ENCODE results near the gene IGLL1.
A peak's percentile ranks its signal among the peaks of the same experiment; 100 is the strongest.
"Not testable (repeated sequence)": the region's sequence is repeated elsewhere in the genome, so short reads cannot be mapped to it uniquely, and the experiment has no call there.

The IGLL1 gene

DNA sequence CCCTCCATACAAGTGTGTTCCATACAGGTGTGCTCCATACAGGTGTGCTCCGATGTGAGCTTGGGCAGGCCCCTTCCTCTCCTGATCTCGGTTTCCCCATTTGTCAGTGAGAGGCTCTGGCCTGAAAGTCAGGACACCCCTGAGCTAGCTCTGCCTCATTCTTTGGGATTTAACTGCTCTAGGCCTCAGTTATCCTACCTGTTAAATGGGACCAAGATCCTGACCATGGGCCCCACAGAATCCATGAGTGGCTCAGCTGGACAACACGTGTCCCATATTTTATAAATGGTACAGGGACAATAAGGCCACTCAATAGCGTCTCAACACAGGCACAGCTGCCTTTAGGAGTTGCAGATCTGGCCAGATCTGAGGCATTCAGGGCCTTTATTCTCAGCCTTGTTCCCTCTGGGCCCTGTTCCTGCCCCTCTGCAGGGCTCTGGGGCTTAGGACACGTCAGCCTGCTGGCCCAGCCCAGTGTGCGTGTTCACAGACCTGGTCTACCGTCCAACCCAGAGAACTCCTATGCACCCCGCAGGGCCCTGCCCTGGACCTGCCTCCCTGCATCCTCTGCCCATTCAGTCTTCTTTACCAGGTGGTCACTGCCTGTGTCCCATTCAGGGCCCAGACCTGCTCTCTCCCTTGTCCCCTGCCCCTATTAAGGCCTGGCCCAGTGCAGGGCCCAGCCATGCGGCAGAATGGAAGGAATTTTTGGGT, 18.9 kb upstream of the IGLL1 start:
- no peak for DNase-seq
- Histone ChIP-seq H2BK120ac (ENCODE audit: low read depth, low read length) (no peak overlapping the region), H2AK5ac (ENCODE audit: low read length, severe bottlenecking) (no peak overlapping the region), H2BK5ac (ENCODE audit: low read depth, low read length, poor library complexity, severe bottlenecking) (no peak overlapping the region), H4K91ac (ENCODE audit: low read length) (peak overlapping the region; percentile 15), H3K18ac (ENCODE audit: low read depth in 1 of 2, low read length in 2 of 2) (no peak overlapping the region), H3K9ac (ENCODE audit: low read length) (no peak overlapping the region), H3K4me3 (ENCODE audit: insufficient read depth in 1 of 2, low read depth in 1 of 2, low read length in 2 of 2) (no peak overlapping the region), H2BK15ac (ENCODE audit: low read depth, poor library complexity, severe bottlenecking) (no peak overlapping the region), H3K14ac (ENCODE audit: low read length in 2 of 2) (no peak overlapping the region), H3K27ac (ENCODE audit: low read length, poor library complexity, severe bottlenecking) (no peak overlapping the region), H3K79me1 (replicated peaks; ENCODE audit: low read length, poor library complexity, severe bottlenecking) (no peaks in the 10 kb centered on the region), H3K36me3 (ENCODE audit: control insufficient read depth in 1 of 2, insufficient read depth in 2 of 2, low read depth in 1 of 2, low read length in 2 of 2) (no peaks in the 10 kb centered on the region), H2AFZ (ENCODE audit: low read depth, low read length) (no peak overlapping the region), H3K4me1 (ENCODE audit: control insufficient read depth, insufficient read depth, low read depth, low read length) (no peaks in the 10 kb centered on the region), H3K27me3 (ENCODE audit: control insufficient read depth in 1 of 2, insufficient read depth in 1 of 2, low read length in 2 of 2) (peaks cover 15 to 21% of the 10 kb centered on the region in 2 experiments), H2BK12ac (ENCODE audit: low read length in 2 of 2) (no peak overlapping the region), H3K4ac (ENCODE audit: low read depth in 1 of 2, low read length in 2 of 2) (no peak overlapping the region), H3K4me2 (ENCODE audit: low read length, poor library complexity, severe bottlenecking) (no peak overlapping the region), H3K9me3 (ENCODE audit: control insufficient read depth, low read length) (no peaks in the 10 kb centered on the region), H4K8ac (ENCODE audit: low read length) (no peak overlapping the region), H3K23ac (ENCODE audit: low read length in 2 of 2) (no peak overlapping the region)
- WGBS, result 88% methylated on average over 8 of the region's 9 CpGs

DNA sequence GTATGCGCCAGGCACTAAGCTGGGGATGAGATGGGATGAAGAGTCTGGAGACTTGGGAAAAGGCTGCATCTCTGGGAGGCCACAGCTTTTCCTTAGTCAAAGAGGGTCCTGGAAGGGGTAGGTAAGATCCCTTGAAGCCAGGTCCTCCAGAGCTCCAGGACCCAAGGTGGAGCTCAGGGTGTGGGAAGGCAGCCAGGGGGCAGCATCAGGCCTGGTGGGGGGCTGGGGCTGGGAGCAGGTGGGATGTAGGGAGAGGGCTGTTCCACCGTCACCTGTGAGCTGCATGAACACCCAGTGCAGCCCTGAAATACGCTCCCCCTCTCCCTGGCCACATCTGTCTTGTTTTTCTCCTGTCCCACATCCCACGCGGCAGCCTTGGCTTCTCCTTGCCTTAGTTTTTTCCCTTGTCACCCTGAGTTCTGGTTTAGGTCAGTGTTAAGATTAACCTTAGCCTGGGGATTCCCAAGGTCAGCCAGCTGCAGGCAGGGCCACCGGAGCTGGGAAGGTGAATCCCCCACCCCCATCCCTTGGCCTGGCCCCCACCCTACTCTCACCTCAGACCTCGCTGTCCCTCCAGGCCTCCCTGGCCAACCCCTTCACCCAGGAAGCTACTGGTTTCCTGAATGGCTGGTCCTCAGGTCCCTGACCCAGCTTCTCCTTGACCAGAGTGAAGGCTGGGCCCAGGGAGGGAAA, 17.6 kb upstream of the IGLL1 start:
- not testable (repeated sequence) for H3K4me3 ChIP-seq (ENCODE audit: insufficient read depth in 1 of 2, low read depth in 1 of 2, low read length in 2 of 2); H3K36me3 ChIP-seq (ENCODE audit: control insufficient read depth in 1 of 2, insufficient read depth in 2 of 2, low read depth in 1 of 2, low read length in 2 of 2); H3K23ac ChIP-seq (ENCODE audit: low read length in 2 of 2); H2BK5ac ChIP-seq (ENCODE audit: low read depth, low read length, poor library complexity, severe bottlenecking); H3K9ac ChIP-seq (ENCODE audit: low read length); H3K79me1 ChIP-seq (replicated peaks; ENCODE audit: low read length, poor library complexity, severe bottlenecking); H3K4ac ChIP-seq (ENCODE audit: low read depth in 1 of 2, low read length in 2 of 2); H2AFZ ChIP-seq (ENCODE audit: low read depth, low read length); H4K8ac ChIP-seq (ENCODE audit: low read length); H3K27ac ChIP-seq (ENCODE audit: low read length, poor library complexity, severe bottlenecking); H2BK120ac ChIP-seq (ENCODE audit: low read depth, low read length); H2AK5ac ChIP-seq (ENCODE audit: low read length, severe bottlenecking); H2BK15ac ChIP-seq (ENCODE audit: low read depth, poor library complexity, severe bottlenecking); H3K9me3 ChIP-seq (ENCODE audit: control insufficient read depth, low read length); H3K4me2 ChIP-seq (ENCODE audit: low read length, poor library complexity, severe bottlenecking); H3K4me1 ChIP-seq (ENCODE audit: control insufficient read depth, insufficient read depth, low read depth, low read length); H3K18ac ChIP-seq (ENCODE audit: low read depth in 1 of 2, low read length in 2 of 2); H4K91ac ChIP-seq (ENCODE audit: low read length); DNase-seq; H2BK12ac ChIP-seq (ENCODE audit: low read length in 2 of 2); H3K14ac ChIP-seq (ENCODE audit: low read length in 2 of 2)
- WGBS, result 100% methylated on average over 1 of the region's 7 CpGs
- peaks cover 6 to 14% of the 10 kb centered on the region in 2 experiments for H3K27me3 ChIP-seq (ENCODE audit: control insufficient read depth in 1 of 2, insufficient read depth in 1 of 2, low read length in 2 of 2)

DNA sequence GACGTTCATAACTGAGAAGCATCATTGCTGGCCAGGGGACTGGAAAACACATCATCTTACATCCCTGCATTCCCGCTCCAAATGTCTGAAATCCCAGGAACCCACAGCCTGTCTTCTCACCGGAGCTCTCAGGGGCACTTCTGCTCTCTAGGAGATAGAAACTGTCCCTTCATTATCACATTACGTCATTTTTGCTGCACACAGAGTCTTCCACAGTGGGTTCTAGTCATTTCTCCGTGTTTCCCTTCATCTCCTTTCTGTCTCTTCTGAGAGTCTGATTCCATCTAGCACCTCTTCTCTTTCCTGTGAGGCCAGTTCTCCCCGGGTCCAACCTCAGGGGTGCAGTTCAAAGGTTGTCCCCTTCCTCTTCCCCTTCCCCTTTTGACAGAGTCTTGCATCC, 15.8 kb upstream of the IGLL1 start:
- H4K8ac ChIP-seq (ENCODE audit: low read length); H3K14ac ChIP-seq (ENCODE audit: low read length in 2 of 2); H3K27ac ChIP-seq (ENCODE audit: low read length, poor library complexity, severe bottlenecking); H3K36me3 ChIP-seq (ENCODE audit: control insufficient read depth in 1 of 2, insufficient read depth in 2 of 2, low read depth in 1 of 2, low read length in 2 of 2); H3K23ac ChIP-seq (ENCODE audit: low read length in 2 of 2); H2BK12ac ChIP-seq (ENCODE audit: low read length in 2 of 2); H3K9me3 ChIP-seq (ENCODE audit: control insufficient read depth, low read length); DNase-seq; H2BK120ac ChIP-seq (ENCODE audit: low read depth, low read length); H2BK15ac ChIP-seq (ENCODE audit: low read depth, poor library complexity, severe bottlenecking); H2BK5ac ChIP-seq (ENCODE audit: low read depth, low read length, poor library complexity, severe bottlenecking); H4K91ac ChIP-seq (ENCODE audit: low read length); H3K79me1 ChIP-seq (replicated peaks; ENCODE audit: low read length, poor library complexity, severe bottlenecking); H3K18ac ChIP-seq (ENCODE audit: low read depth in 1 of 2, low read length in 2 of 2); H3K4ac ChIP-seq (ENCODE audit: low read depth in 1 of 2, low read length in 2 of 2); H2AFZ ChIP-seq (ENCODE audit: low read depth, low read length); H2AK5ac ChIP-seq (ENCODE audit: low read length, severe bottlenecking); H3K4me2 ChIP-seq (ENCODE audit: low read length, poor library complexity, severe bottlenecking); H3K4me3 ChIP-seq (ENCODE audit: insufficient read depth in 1 of 2, low read depth in 1 of 2, low read length in 2 of 2); H3K4me1 ChIP-seq (ENCODE audit: control insufficient read depth, insufficient read depth, low read depth, low read length); H3K9ac ChIP-seq (ENCODE audit: low read length): not testable (repeated sequence)
- peaks cover 14% of the 10 kb centered on the region in 2 experiments for H3K27me3 ChIP-seq (ENCODE audit: control insufficient read depth in 1 of 2, insufficient read depth in 1 of 2, low read length in 2 of 2)
- WGBS, result 47% methylated on average over 6 of the region's 6 CpGs

DNA sequence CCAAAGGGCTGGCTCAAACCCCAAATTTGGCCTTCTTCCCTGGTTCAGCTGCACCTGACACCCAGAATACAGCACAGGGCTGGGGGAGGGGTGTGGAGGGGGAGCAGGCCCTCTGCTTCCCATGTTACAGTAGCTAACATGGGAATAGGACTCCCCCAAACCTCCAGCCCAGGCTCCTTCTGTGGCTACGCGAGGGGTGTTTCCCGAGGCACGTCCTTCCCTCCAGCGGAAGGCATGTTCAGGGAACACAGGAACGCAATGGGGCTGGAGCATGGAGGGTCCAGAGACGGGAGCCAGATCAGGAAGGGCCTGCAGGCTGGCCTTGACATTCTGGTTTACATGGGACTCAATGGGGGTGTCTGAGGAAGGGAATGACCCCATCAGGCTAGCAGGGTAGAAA, 11.8 kb upstream of the IGLL1 start:
- H3K36me3 ChIP-seq (ENCODE audit: control insufficient read depth in 1 of 2, insufficient read depth in 2 of 2, low read depth in 1 of 2, low read length in 2 of 2), result no peaks in the 10 kb centered on the region
- H3K9me3 ChIP-seq (ENCODE audit: control insufficient read depth, low read length), result no peaks in the 10 kb centered on the region
- H2BK120ac ChIP-seq (ENCODE audit: low read depth, low read length), result no peak overlapping the region
- no peak overlapping the region for H2AK5ac ChIP-seq (ENCODE audit: low read length, severe bottlenecking)
- H3K14ac ChIP-seq (ENCODE audit: low read length in 2 of 2), result no peak overlapping the region
- H2BK5ac ChIP-seq (ENCODE audit: low read depth, low read length, poor library complexity, severe bottlenecking), result no peak overlapping the region
- no peak for DNase-seq
- no peak overlapping the region for H3K27ac ChIP-seq (ENCODE audit: low read length, poor library complexity, severe bottlenecking)
- H3K18ac ChIP-seq (ENCODE audit: low read depth in 1 of 2, low read length in 2 of 2), result no peak overlapping the region
- no peak overlapping the region for H4K91ac ChIP-seq (ENCODE audit: low read length)
- WGBS, result 89% methylated on average over 7 of the region's 7 CpGs
- no peak overlapping the region for H3K4me2 ChIP-seq (ENCODE audit: low read length, poor library complexity, severe bottlenecking)
- H2AFZ ChIP-seq (ENCODE audit: low read depth, low read length), result no peak overlapping the region
- no peak overlapping the region for H4K8ac ChIP-seq (ENCODE audit: low read length)
- no peak overlapping the region for H3K4ac ChIP-seq (ENCODE audit: low read depth in 1 of 2, low read length in 2 of 2)
- no peak overlapping the region for H3K9ac ChIP-seq (ENCODE audit: low read length)
- H3K4me1 ChIP-seq (ENCODE audit: control insufficient read depth, insufficient read depth, low read depth, low read length), result no peaks in the 10 kb centered on the region
- H3K4me3 ChIP-seq (ENCODE audit: insufficient read depth in 1 of 2, low read depth in 1 of 2, low read length in 2 of 2), result no peak overlapping the region
- no peak overlapping the region for H2BK12ac ChIP-seq (ENCODE audit: low read length in 2 of 2)
- no peak overlapping the region for H3K23ac ChIP-seq (ENCODE audit: low read length in 2 of 2)
- H3K79me1 ChIP-seq (replicated peaks; ENCODE audit: low read length, poor library complexity, severe bottlenecking), result no peaks in the 10 kb centered on the region
- H2BK15ac ChIP-seq (ENCODE audit: low read depth, poor library complexity, severe bottlenecking), result no peak overlapping the region
- peaks cover 8 to 18% of the 10 kb centered on the region in 2 experiments for H3K27me3 ChIP-seq (ENCODE audit: control insufficient read depth in 1 of 2, insufficient read depth in 1 of 2, low read length in 2 of 2)
